Measurements from ENCODE around the gene OXNAD1. TPM values are rescaled to one million over a fixed set of nuclear protein-coding genes. Genes with fewer than 3 reads are reported as not detected.

The OXNAD1 gene
- total RNA-seq, 2 experiments from 2014 or later, result 37.0 to 38.8 TPM

DNA sequence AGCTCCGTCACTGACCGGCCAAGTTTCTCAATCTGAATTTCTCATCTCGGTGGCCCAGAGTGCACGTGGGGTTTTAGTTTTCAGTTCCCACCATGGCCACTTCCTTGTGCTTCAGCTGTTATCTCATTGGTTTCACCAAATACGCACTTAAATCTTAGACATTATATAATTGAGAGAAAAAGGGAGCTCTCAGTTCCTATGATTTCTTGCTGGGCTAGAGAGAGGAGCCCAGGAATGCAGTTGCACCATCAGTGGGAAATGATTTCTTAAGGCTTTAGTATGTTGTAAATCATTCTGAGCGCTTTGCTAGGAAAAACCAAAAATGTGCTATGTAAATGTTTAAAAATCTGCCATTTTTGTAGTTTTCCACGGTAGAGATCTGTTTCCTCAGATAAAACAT lies 53.2 kb downstream of the OXNAD1 start:
- Mint-ChIP-seq H3K36me3 (ENCODE audit: low read depth) (peaks cover 83% of the 10 kb centered on the region), H3K27ac (peak overlapping the region; percentile 96), H3K9me3 (no peaks in the 10 kb centered on the region), H3K4me3 (no peak overlapping the region), H3K4me1 (ENCODE audit: low read depth) (peaks cover 81% of the 10 kb centered on the region), H3K27me3 (no peaks in the 10 kb centered on the region)
- POLR2A ChIA-PET, result interaction anchor here (0.9 to 7.5 kb wide), 9 partner anchors 9 to 194 kb away, joined by 3 to 61 read pairs (median 7); partner anchors contain the start of genes DPH3, OXNAD1 and RFTN1
- CTCF ChIA-PET, result interaction anchor here (2.7 to 16.5 kb wide), 7 partner anchors 12 to 236 kb away, joined by 7 to 274 read pairs (median 40); partner anchors contain the start of genes DPH3 and OXNAD1
- DNase-seq (no peak), ATAC-seq (no peak)
- intact Hi-C loops (cut with micrococcal nuclease), result loop anchor here (2.0 to 5.0 kb wide), 2 partner anchors 49 to 194 kb away; partner anchors contain the start of gene RFTN1
- TF ChIP-seq, protein P1, sequence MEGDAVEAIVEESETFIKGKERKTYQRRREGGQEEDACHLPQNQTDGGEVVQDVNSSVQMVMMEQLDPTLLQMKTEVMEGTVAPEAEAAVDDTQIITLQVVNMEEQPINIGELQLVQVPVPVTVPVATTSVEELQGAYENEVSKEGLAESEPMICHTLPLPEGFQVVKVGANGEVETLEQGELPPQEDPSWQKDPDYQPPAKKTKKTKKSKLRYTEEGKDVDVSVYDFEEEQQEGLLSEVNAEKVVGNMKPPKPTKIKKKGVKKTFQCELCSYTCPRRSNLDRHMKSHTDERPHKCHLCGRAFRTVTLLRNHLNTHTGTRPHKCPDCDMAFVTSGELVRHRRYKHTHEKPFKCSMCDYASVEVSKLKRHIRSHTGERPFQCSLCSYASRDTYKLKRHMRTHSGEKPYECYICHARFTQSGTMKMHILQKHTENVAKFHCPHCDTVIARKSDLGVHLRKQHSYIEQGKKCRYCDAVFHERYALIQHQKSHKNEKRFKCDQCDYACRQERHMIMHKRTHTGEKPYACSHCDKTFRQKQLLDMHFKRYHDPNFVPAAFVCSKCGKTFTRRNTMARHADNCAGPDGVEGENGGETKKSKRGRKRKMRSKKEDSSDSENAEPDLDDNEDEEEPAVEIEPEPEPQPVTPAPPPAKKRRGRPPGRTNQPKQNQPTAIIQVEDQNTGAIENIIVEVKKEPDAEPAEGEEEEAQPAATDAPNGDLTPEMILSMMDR (IDR thresholded peaks at IDR 0.05), result no peak

DNA sequence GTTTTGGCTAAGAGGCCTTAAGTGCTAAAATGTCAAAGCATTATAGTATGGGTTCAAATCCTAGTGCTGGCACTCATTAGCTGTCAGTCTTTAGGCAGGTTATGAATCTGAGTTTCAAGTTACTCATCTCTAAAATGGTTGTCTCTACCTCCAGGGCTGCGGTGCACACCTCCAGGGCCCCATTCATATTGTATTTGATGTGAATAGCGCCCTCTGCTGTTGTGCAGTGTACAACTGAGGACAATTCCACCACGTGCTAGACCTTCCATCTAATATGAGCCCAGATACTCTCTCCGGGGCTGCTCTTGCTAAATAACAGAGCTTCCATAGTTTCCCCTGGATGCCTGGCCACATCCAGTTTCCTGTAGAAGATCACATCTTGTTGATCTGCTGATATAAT lies 54.3 kb downstream of the OXNAD1 start:
- TF ChIP-seq, protein P1 (IDR thresholded peaks at IDR 0.05), result peak; percentile 69
- H3K4me3 Mint-ChIP-seq, result peak overlapping the region; percentile 21
- CTCF ChIA-PET, result interaction anchor here (0.6 to 16.5 kb wide), 24 partner anchors 8 to 275 kb away, joined by 3 to 274 read pairs (median 5); partner anchors contain the start of genes DPH3 and OXNAD1
- intact Hi-C loops (cut with micrococcal nuclease), result loop anchor here (1.0 to 5.0 kb wide), 3 partner anchors 29 to 193 kb away; partner anchors contain the start of gene RFTN1
- no peaks in the 10 kb centered on the region for H3K27me3 Mint-ChIP-seq
- H3K9me3 Mint-ChIP-seq, result no peaks in the 10 kb centered on the region
- H3K4me1 Mint-ChIP-seq (ENCODE audit: low read depth), result peaks cover 78% of the 10 kb centered on the region
- ATAC-seq (peak; percentile 92), DNase-seq (peak; percentile 97)
- H3K36me3 Mint-ChIP-seq (ENCODE audit: low read depth), result peaks cover 74% of the 10 kb centered on the region
- POLR2A ChIA-PET, result interaction anchor here (0.7 to 7.5 kb wide), 12 partner anchors 9 to 193 kb away, joined by 3 to 32 read pairs (median 4); partner anchors contain the start of genes DPH3, OXNAD1 and RFTN1
- peak overlapping the region; percentile 96 for H3K27ac Mint-ChIP-seq

DNA sequence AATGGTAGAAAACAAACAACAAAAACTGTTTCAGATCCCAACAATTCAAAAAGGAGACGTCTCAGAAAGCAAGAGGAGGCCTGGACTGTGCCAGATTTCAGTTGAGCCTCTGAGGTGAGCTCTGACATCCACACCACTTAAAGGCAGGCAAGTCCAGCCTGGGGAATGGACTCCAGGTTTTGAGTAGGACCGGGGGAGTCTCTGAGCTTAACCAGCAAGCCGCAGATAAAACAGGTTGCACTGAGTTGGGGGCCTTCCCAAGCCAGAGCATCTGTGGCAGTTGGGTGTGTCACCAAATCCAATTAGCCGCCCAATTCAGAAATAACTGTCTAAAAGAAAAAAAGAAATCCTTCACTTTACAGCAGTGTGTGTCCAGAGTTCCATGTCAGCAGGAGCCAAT lies 54.7 kb downstream of the OXNAD1 start:
- TF ChIP-seq, protein P1 (IDR thresholded peaks at IDR 0.05), result peak; percentile 1
- ChIA-PET POLR2A (interaction anchor here (0.7 to 7.5 kb wide), 11 partner anchors 9 to 193 kb away, joined by 3 to 32 read pairs (median 4); partner anchors contain the start of gene RFTN1), CTCF (interaction anchor here (0.6 to 16.5 kb wide), 23 partner anchors 9 to 274 kb away, joined by 3 to 274 read pairs (median 5); partner anchors contain the start of genes DPH3 and OXNAD1)
- Mint-ChIP-seq H3K4me3 (no peak overlapping the region), H3K9me3 (no peaks in the 10 kb centered on the region), H3K4me1 (ENCODE audit: low read depth) (peaks cover 77% of the 10 kb centered on the region), H3K36me3 (ENCODE audit: low read depth) (peaks cover 71% of the 10 kb centered on the region), H3K27me3 (no peaks in the 10 kb centered on the region), H3K27ac (peak overlapping the region; percentile 96)
- DNase-seq (no peak), ATAC-seq (no peak)
- intact Hi-C loops (cut with micrococcal nuclease), result loop anchor here (1.0 to 5.0 kb wide), 3 partner anchors 29 to 193 kb away; partner anchors contain the start of gene RFTN1

DNA sequence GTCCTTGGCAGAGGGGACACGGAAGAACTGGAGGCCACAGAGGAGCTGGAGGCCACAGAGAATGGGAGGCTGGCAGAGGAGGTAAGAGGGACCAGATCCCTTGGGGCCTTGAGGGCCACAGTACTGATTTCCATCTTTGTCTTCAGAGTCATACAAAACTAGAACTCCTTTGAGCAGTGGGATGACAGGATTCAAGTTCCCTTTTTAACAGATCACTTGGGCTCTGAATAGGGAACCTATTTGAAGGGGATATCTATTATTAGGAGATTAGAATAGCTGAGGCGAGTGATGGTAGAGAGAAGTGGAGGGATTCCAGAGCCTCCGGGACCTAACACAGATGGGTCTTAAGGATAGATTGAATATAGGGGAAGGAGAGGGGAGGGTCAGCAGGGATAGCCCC lies 55.7 kb downstream of the OXNAD1 start:
- ATAC-seq, result no peak
- peak overlapping the region; percentile 96 for H3K27ac Mint-ChIP-seq
- intact Hi-C loops (cut with micrococcal nuclease), result no loop called here
- DNase-seq, result no peak
- H3K4me1 Mint-ChIP-seq (ENCODE audit: low read depth), result peaks cover 78% of the 10 kb centered on the region
- H3K4me3 Mint-ChIP-seq, result no peak overlapping the region
- TF ChIP-seq, protein P1 (IDR thresholded peaks at IDR 0.05), result no peak
- H3K36me3 Mint-ChIP-seq (ENCODE audit: low read depth), result peaks cover 69% of the 10 kb centered on the region
- no peaks in the 10 kb centered on the region for H3K27me3 Mint-ChIP-seq
- CTCF ChIA-PET, result interaction anchor here (1.0 to 16.5 kb wide), 11 partner anchors 15 to 200 kb away, joined by 3 to 274 read pairs (median 9); partner anchors contain the start of genes DPH3 and OXNAD1
- POLR2A ChIA-PET, result interaction anchor here (0.5 to 7.5 kb wide), 7 partner anchors 9 to 178 kb away, joined by 3 to 32 read pairs (median 4); no protein-coding TSS in a partner anchor
- H3K9me3 Mint-ChIP-seq, result no peaks in the 10 kb centered on the region

DNA sequence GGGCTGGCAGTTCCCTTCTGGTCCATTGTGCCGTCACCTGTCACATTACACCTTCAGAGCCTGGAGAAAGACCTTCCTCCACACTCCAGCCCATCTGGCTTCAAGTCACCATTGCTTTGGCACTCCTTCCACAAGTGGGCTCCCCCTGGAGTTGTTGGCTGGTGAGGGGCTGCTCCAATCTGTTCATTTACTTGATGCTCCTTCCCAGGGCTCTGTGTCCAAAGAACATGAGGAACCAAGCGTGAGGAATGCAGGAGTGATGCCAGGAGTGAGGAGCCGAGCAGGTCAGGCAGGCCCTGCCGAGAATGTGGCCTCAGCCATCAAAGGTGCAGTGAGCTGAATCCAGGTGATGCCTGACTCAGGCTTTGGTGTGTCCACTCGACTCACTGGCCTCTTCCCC lies 57.2 kb downstream of the OXNAD1 start:
- Mint-ChIP-seq H3K9me3 (no peaks in the 10 kb centered on the region), H3K27ac (peak overlapping the region; percentile 96), H3K36me3 (ENCODE audit: low read depth) (peaks cover 69% of the 10 kb centered on the region), H3K4me1 (ENCODE audit: low read depth) (peaks cover 77% of the 10 kb centered on the region), H3K4me3 (no peak overlapping the region), H3K27me3 (no peaks in the 10 kb centered on the region)
- POLR2A ChIA-PET, result interaction anchor here (0.9 to 7.5 kb wide), 4 partner anchors 9 to 36 kb away, joined by 3 to 32 read pairs (median 15); no protein-coding TSS in a partner anchor
- no peak for ATAC-seq
- CTCF ChIA-PET, result interaction anchor here (7.4 to 16.5 kb wide), 2 partner anchors 16 to 30 kb away, joined by 60 to 274 read pairs; no protein-coding TSS in a partner anchor
- TF ChIP-seq, protein P1 (IDR thresholded peaks at IDR 0.05), result no peak
- DNase-seq, result no peak
- intact Hi-C loops (cut with micrococcal nuclease), result no loop called here

All from activated CD8-positive, alpha-beta T cell treated with anti-CD3 and anti-CD28 coated beads for 36 hours (primary cell).